ENCODE measurements around the gene SCIMP.

DNA sequence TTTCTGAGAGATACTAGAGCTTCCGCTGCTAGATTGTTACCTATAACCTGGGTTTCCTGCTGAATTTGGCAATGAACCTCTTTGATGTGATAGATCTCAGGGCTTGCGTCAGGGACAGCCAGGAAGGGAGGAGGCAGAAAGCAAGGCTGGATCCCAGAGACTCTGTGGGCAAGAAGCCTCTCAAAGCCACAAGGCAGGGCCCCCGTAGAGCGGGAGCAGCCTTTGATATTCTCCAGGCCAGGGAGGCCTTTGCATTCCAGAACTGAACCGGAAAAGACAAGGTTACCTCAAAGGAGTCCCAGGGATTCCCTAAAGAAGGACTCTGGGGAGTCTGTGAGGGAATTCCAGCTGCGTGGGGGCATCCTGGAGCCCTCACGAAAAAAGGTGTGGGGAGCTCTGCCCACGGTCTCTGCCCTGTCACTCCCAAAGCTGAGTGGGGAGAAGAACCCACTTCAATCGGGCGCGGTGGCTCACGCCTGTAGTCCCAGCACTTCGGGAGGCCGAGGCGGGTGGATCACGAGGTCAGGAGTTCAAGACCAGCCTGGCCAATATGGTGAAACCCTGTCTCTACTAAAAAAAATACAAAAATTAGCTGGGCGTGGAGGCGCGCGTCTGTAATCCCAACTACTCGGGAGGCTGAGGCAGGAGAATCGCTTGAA lies 14.3 kb upstream of the SCIMP start:
- TF ChIP-seq, protein P1, sequence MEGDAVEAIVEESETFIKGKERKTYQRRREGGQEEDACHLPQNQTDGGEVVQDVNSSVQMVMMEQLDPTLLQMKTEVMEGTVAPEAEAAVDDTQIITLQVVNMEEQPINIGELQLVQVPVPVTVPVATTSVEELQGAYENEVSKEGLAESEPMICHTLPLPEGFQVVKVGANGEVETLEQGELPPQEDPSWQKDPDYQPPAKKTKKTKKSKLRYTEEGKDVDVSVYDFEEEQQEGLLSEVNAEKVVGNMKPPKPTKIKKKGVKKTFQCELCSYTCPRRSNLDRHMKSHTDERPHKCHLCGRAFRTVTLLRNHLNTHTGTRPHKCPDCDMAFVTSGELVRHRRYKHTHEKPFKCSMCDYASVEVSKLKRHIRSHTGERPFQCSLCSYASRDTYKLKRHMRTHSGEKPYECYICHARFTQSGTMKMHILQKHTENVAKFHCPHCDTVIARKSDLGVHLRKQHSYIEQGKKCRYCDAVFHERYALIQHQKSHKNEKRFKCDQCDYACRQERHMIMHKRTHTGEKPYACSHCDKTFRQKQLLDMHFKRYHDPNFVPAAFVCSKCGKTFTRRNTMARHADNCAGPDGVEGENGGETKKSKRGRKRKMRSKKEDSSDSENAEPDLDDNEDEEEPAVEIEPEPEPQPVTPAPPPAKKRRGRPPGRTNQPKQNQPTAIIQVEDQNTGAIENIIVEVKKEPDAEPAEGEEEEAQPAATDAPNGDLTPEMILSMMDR (IDR thresholded peaks at IDR 0.05): no peak
- TF ChIP-seq RFX5 (IDR thresholded peaks at IDR 0.05) (no peak), EP300 (IDR thresholded peaks at IDR 0.05) (no peak), POLR2A (IDR thresholded peaks at IDR 0.05; ENCODE audit: low read length) (no peak), JUNB (IDR thresholded peaks at IDR 0.05) (no peak), ESRRA (IDR thresholded peaks at IDR 0.05; ENCODE audit: borderline replicate concordance, low read length) (no peak), GATA3 (IDR thresholded peaks at IDR 0.05; ENCODE audit: borderline replicate concordance) (no peak), NR3C1 (IDR thresholded peaks at IDR 0.05) (no peak)
- TF ChIP-seq, protein P2, sequence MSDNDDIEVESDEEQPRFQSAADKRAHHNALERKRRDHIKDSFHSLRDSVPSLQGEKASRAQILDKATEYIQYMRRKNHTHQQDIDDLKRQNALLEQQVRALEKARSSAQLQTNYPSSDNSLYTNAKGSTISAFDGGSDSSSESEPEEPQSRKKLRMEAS (IDR thresholded peaks at IDR 0.05): no peak
- TF ChIP-seq, protein P3, sequence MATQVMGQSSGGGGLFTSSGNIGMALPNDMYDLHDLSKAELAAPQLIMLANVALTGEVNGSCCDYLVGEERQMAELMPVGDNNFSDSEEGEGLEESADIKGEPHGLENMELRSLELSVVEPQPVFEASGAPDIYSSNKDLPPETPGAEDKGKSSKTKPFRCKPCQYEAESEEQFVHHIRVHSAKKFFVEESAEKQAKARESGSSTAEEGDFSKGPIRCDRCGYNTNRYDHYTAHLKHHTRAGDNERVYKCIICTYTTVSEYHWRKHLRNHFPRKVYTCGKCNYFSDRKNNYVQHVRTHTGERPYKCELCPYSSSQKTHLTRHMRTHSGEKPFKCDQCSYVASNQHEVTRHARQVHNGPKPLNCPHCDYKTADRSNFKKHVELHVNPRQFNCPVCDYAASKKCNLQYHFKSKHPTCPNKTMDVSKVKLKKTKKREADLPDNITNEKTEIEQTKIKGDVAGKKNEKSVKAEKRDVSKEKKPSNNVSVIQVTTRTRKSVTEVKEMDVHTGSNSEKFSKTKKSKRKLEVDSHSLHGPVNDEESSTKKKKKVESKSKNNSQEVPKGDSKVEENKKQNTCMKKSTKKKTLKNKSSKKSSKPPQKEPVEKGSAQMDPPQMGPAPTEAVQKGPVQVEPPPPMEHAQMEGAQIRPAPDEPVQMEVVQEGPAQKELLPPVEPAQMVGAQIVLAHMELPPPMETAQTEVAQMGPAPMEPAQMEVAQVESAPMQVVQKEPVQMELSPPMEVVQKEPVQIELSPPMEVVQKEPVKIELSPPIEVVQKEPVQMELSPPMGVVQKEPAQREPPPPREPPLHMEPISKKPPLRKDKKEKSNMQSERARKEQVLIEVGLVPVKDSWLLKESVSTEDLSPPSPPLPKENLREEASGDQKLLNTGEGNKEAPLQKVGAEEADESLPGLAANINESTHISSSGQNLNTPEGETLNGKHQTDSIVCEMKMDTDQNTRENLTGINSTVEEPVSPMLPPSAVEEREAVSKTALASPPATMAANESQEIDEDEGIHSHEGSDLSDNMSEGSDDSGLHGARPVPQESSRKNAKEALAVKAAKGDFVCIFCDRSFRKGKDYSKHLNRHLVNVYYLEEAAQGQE (IDR thresholded peaks at IDR 0.05): no peak

Measured in A549 (cell line).